Measurements from ENCODE around the gene ARHGAP25. TPM values are rescaled to one million over a fixed set of nuclear protein-coding genes. Genes with fewer than 3 reads are reported as not detected.

Gene ARHGAP25
- total RNA-seq, 1 experiment from 2014 or later = 0.27 TPM

- TF ChIP-seq ZBTB33 (IDR thresholded peaks at IDR 0.05; ENCODE audit: extremely low read depth, insufficient replicate concordance, low read length) = no peak
- TF ChIP-seq SP1 (IDR thresholded peaks at IDR 0.05; ENCODE audit: low read depth) = no peak
- no peak for TF ChIP-seq TCF7L2 (IDR thresholded peaks at IDR 0.05; ENCODE audit: borderline replicate concordance, extremely low read depth, insufficient read depth, insufficient read length)
Observed at GRCh38 chr2:68764806-68765311, 30.2 kb downstream of the ARHGAP25 start (continued).

- intact Hi-C loops (cut with micrococcal nuclease) = no loop called here
- Histone ChIP-seq H2AFZ (ENCODE audit: low read depth, low read length, poor library complexity, severe bottlenecking) (no peak overlapping the region), H3K79me2 (ENCODE audit: insufficient read depth, low read length) (no peaks in the 10 kb centered on the region), H3K4me1 (ENCODE audit: control insufficient read depth in 1 of 2, insufficient read depth in 2 of 2, low read length in 2 of 2) (no peaks in the 10 kb centered on the region), H3K4me2 (ENCODE audit: low read length) (no peak overlapping the region), H3K27me3 (ENCODE audit: insufficient read depth, low read length) (0 out of 2 replicates have a peak, but pooled peaks cover 3% of the 10 kb centered on the region), H3K9ac (ENCODE audit: low read length) (no peak overlapping the region), H3K36me3 (ENCODE audit: control insufficient read depth in 1 of 2, insufficient read depth in 2 of 2, low read length in 2 of 2) (no peaks in the 10 kb centered on the region), H3K9me2 (ENCODE audit: insufficient read depth) (no peaks in the 10 kb centered on the region), H3K9me3 (ENCODE audit: control insufficient read depth in 1 of 2, insufficient read depth in 1 of 2, low read depth in 1 of 2, low read length in 2 of 2) (no peaks in the 10 kb centered on the region), H4K20me1 (ENCODE audit: insufficient read depth) (no peaks in the 10 kb centered on the region), H3K4me3 (replicated peaks in 1 of 2; ENCODE audit: low read depth in 1 of 2, low read length in 2 of 2) (no peak overlapping the region), H3K27ac (ENCODE audit: low read depth, low read length) (no peak overlapping the region)
- ATAC-seq (peak; percentile 50; the same call in 1 of the 2 replicates), DNase-seq (ENCODE audit: low read depth, low spot score) (no peak)
- BruUV-seq (replicated peaks) = no TSS peak
- CTCF ChIA-PET = interaction anchor here (2.4 kb wide), 1 partner anchor 14 kb away, joined by 6 read pairs; no protein-coding TSS in a partner anchor
- TF ChIP-seq ELF1 (IDR thresholded peaks at IDR 0.05; ENCODE audit: borderline replicate concordance, low read depth) (no peak), TCF7L2 (IDR thresholded peaks at IDR 0.05; ENCODE audit: borderline replicate concordance, extremely low read depth, insufficient read depth, insufficient read length) (no peak), FOSL1 (IDR thresholded peaks at IDR 0.05; ENCODE audit: low read depth) (no peak), ATF3 (IDR thresholded peaks at IDR 0.05) (no peak), SP1 (IDR thresholded peaks at IDR 0.05; ENCODE audit: low read depth) (no peak), EZH2 (IDR thresholded peaks at IDR 0.05) (no peak), MAX (IDR thresholded peaks at IDR 0.05) (no peak), POLR2AphosphoS5 (IDR thresholded peaks at IDR 0.05; ENCODE audit: low read depth, low read length) (no peak)
- RAD21 ChIA-PET (ENCODE audit: low non-redundant PET in 1 of 2, low total read pairs in 2 of 2, uncharacterized antibody in 2 of 2, unreplicated experiment in 2 of 2) = no interaction called here
- POLR2A ChIA-PET = interaction anchor here (1.1 kb wide), 1 partner anchor 16 kb away, joined by 3 read pairs; no protein-coding TSS in a partner anchor
Observed at GRCh38 chr2:68765739-68766375, 31.2 kb downstream of the ARHGAP25 start.
